ENCODE measurements around the gene POU6F2.

POU6F2 gene

DNA sequence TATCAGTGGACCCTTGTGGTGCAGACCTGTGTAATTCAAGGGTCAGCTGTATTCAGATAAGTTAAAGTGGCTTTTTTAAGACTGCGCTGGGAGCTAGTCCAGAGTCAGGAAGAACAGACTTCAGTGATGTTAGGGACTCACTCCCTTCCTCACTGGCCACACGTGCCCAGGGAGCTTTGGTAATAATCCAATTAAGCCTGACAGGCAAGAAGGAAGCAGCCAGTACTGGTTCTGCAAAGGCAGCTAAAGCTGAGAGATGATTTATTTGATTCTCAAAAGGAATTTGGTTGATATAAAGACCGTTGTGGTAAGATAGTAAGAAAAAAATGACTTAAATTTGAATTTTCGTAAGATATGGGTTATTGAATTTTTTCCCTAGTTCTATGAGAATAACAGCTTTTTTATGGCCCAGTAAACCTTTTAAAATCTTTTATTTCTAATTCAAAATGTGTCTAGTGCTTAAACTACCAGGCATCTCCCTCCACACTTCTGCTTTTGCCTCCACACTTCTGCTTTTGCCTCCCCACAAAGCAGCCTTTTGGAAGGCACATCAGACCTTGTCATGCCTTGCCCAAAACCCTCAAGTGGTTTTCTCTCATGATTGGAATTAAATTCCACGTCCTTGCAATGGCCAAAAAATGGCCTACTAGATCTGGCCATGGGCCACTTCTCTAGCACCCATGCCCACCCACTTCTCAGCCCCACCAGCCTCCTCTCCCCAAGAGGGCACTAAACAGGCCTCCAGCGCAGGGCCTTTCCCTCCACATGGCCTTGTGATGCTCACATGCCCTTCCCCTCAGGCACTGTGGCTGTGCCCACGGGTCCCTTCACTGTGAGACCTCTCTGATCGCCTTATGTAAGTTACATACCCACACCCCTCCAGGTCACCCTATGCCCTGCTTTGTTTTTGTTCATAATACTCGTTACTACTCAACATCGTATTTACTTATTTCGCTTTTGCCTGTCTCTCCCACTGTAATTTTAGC lies 92.5 kb downstream of the POU6F2 start:
- Histone ChIP-seq H3K27ac (no peak overlapping the region), H3K9me3 (no peaks in the 10 kb centered on the region), H3K36me3 (no peaks in the 10 kb centered on the region), H3K4me1 (peaks cover 0 to 9% (median 4%) of the 10 kb centered on the region in 4 donors), H3K27me3 (no peaks in the 10 kb centered on the region), H3K4me3 (no peak overlapping the region)
- intact Hi-C loops (cut with DNase I; ENCODE audit: low total_unique reads): no loop called here
- TF ChIP-seq, protein P1, sequence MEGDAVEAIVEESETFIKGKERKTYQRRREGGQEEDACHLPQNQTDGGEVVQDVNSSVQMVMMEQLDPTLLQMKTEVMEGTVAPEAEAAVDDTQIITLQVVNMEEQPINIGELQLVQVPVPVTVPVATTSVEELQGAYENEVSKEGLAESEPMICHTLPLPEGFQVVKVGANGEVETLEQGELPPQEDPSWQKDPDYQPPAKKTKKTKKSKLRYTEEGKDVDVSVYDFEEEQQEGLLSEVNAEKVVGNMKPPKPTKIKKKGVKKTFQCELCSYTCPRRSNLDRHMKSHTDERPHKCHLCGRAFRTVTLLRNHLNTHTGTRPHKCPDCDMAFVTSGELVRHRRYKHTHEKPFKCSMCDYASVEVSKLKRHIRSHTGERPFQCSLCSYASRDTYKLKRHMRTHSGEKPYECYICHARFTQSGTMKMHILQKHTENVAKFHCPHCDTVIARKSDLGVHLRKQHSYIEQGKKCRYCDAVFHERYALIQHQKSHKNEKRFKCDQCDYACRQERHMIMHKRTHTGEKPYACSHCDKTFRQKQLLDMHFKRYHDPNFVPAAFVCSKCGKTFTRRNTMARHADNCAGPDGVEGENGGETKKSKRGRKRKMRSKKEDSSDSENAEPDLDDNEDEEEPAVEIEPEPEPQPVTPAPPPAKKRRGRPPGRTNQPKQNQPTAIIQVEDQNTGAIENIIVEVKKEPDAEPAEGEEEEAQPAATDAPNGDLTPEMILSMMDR (IDR thresholded peaks at IDR 0.05): no peak
- DNase-seq: no peak

DNA sequence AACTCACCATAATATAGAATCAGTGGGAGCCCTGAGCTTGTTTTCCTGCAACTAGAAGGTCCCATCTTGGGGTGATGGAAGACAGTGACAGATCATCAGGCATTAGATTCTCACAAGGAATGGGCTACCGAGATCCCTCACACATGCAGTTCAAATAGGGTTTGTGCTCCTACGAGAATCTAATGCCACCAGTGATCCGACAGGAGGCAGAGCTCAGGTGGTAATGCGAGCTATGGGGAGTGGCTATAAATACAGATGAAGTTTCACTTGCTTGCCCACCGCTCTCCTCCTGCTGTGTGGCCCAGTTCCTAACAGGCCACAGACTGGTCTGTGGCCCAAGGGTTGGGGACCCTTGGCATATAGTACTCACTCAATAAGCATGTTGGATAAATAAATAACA lies 93.4 kb downstream of the POU6F2 start:
- Histone ChIP-seq H3K9me3 (no peaks in the 10 kb centered on the region), H3K4me3 (no peak overlapping the region), H3K27me3 (no peaks in the 10 kb centered on the region), H3K27ac (no peak overlapping the region), H3K36me3 (no peaks in the 10 kb centered on the region), H3K4me1 (peaks cover 0 to 9% (median 4%) of the 10 kb centered on the region in 4 donors)
- TF ChIP-seq, protein P1 (IDR thresholded peaks at IDR 0.05): no peak
- no peak for DNase-seq
- intact Hi-C loops (cut with DNase I; ENCODE audit: low total_unique reads): no loop called here

DNA sequence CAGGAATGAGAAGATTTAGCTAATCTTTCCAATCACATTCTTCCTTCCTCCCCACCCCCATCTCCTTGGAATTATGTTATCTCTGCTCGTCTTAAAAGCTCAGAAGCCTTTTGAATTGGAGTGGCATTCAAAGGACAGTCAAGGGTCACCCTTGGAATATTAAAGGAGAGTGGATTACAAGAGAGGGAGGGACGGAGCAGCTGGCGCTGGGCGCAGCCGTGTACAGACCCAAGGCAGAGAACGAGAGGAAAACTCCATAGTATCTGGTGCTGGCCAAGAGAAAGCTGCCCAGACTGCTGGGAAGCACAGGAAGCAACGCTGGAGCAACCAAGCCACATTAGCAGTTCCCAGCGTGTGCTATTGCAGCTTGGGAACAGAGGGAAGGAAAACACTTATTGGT lies 95.7 kb downstream of the POU6F2 start:
- no peak overlapping the region for H3K4me3 ChIP-seq
- peak in 1 of 2 donors; percentile 27 for DNase-seq

DNA sequence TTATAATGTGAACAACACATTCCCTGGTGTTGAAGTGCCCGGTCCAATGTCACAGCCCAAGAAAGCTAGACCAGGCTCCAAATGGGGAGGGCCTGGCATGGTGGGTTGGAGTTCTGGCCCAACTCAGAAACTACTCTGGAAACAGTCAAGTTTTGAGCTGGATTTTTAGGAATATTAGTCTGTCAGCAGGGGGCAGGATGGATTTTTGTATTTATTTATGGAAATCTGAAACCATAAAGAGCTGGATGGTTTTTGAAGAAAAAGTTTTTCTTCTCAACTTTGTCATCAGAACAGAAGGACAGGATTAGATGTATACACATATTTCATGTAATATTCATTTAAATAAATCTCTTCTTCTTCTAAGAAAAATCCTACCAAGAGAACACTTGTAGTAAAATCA lies 97.5 kb downstream of the POU6F2 start:
- H3K27ac ChIP-seq: no peak overlapping the region
- H3K9me3 ChIP-seq: no peaks in the 10 kb centered on the region
- no peak overlapping the region for H3K4me3 ChIP-seq
- peaks cover 0 to 9% (median 4%) of the 10 kb centered on the region in 4 donors for H3K4me1 ChIP-seq
- intact Hi-C loops (cut with DNase I; ENCODE audit: low total_unique reads): no loop called here
- TF ChIP-seq, protein P1 (IDR thresholded peaks at IDR 0.05): no peak
- no peaks in the 10 kb centered on the region for H3K27me3 ChIP-seq
- DNase-seq: no peak
- no peaks in the 10 kb centered on the region for H3K36me3 ChIP-seq

More for the DNA sequence above, 95.7 kb downstream of the POU6F2 start:
- TF ChIP-seq, protein P1 (IDR thresholded peaks at IDR 0.05): no peak
- intact Hi-C loops (cut with DNase I; ENCODE audit: low total_unique reads): no loop called here
- Histone ChIP-seq H3K9me3 (no peaks in the 10 kb centered on the region), H3K27ac (no peak overlapping the region), H3K4me1 (peaks cover 0 to 9% (median 4%) of the 10 kb centered on the region in 4 donors), H3K27me3 (no peaks in the 10 kb centered on the region), H3K36me3 (no peaks in the 10 kb centered on the region)

DNA sequence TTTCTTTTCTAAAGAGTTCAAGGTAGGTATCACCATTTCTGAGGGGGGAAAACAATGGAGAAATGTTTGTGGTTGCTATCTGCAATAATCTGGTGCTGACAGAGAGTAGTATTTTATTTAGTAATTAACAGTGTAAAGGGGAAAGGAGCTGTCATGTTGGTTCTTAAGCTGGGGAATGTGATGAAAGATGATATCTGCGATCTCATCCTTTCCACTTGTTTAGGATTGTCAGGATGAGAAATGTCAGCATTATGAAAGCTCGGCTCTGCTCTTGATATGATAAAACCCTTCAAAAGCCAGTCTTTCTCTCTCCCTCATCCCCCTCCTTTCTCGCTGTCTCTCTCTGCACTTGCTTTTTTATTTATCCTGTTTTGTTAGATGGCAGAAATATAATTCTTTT lies 106.1 kb downstream of the POU6F2 start:
- intact Hi-C loops (cut with DNase I; ENCODE audit: low total_unique reads): no loop called here
- Histone ChIP-seq H3K36me3 (no peaks in the 10 kb centered on the region), H3K27me3 (no peaks in the 10 kb centered on the region), H3K27ac (no peak overlapping the region), H3K9me3 (no peaks in the 10 kb centered on the region), H3K4me3 (no peak overlapping the region), H3K4me1 (peaks cover 0 to 6% (median 2%) of the 10 kb centered on the region in 4 donors)
- DNase-seq: no peak
- TF ChIP-seq, protein P1 (IDR thresholded peaks at IDR 0.05): no peak
